OCI-M1 (cell line): ENCODE measurements around the gene BORCS8.
"Not testable (repeated sequence)": the region's sequence is repeated elsewhere in the genome, so short reads cannot be mapped to it uniquely, and the experiment has no call there.

Experiments used
- DNase-seq: peaks from one replicate; lab custom pipeline; 2025; lab: John Stamatoyannopoulos, UW

The BORCS8 gene

DNA sequence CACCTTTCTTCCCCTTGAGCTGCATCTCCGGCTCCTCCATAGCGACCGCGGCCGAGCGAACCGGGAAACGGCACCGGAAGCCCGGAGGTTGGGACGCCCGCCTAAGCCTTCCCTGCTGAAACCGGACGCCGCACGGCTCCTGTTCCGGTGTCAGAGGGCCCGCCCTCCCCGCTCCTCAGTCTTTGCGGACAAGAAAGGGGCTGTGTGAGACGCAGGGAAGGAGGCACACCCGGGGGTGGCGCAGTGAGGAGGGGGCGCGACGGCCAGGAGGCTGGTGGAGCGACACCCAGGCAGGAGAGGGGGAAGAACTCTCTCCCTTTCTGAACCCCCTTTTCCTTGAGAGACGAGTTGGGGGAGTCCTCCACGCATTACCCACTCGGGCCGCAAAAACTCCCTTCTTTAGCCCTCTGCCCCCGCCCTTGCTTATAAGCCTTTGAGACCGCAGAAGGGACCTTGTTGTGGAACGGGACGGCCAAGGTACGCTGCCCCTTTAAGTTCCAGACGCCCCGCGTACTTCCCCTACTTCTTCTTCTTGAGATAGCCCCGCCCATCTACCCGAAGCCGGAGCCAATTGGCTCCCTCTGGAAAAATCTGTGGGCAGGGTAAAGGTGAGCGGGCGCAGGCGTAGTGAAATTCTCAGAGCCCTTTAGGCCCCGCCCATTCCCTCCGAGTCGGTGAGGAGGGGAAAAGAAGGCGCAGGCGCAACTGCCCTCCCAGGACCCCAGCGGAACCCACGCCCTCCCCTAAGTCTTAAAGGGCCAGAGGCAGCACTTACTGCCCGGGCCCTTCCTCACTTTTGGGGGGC is at the start of gene BORCS8, which contains the start of gene RFXANK:
Gene BORCS8 (minus strand): TSS at position 75 of the 805 bp plus-strand sequence. CDS start 35 bp downstream, at position 40.
Gene RFXANK (plus strand): TSS at position 181 of the 805 bp plus-strand sequence. CDS start 1,689 bp downstream, outside the sequence.
- DNase-seq: peak; percentile 99

DNA sequence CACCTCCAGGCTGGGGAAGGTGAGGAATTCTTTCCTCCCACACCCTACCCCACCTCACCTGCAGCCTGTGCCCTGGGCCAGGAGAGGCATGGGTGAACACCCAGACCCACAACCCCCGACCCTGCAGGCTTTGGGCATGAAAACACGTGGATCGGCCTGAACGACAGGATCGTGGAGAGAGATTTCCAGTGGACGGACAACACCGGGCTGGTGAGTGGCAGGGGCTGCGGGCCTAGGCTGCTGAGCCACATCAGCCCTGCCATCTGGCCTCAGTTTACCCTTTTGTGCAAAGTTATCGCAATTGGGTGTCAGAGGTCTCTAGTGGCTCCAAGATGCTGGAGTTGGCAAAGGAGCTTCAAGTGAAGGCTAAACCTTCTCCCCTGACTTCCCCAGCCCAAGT is 48.5 kb upstream of the BORCS8 start:
- no peak for DNase-seq

DNA sequence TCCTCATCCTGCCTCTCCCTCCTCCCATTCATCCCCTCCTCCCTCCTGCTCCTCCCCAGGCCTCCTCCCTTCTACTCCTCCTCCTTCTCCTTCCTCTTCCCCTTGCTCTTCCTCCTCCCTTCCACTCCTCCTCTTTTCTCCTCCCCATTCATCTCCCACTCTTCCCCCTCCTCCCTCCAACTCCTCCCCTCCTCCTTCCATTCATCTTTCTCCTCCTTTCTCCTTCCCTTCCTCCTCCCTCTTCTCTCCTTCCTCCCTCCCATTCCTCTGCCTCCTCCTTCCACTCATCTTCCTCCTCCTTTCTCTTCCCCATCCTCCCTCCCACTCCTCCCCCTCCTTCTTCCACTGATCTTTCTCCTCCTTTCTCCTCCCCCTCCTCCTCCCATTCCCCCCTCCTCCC is 47.7 kb upstream of the BORCS8 start:
- DNase-seq: no peak

DNA sequence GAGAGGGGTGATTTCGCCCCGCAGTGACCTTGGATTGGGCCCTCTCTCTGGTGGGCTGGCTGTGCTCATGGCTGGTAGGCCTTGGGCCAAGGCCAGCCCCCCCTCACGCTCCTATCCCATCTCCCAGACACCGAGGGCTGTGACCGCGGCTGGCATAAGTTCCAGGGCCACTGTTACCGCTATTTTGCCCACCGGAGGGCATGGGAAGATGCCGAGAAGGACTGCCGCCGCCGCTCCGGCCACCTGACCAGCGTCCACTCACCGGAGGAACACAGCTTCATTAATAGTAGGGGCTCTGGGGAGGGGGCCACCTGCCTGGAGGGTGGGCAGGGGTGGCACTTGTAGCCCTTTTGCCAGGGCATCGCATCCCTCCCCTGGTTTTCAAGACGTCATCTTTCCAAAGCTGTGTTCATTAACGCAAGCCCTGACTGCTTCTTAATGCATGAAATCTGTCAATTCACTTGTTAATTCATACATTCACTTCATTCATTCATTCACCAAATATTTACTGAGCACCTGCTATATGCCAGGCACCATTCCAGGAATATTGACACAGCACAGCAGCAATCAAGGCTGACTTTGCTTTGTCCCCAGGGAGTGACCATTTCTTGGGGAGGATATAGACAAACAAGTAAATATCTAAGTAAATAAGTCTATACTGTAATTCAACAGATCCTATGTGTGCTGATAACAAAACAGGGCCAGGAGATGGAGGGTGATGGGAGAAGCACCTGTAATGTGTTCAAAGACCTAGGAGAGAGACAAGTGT is 46.4 kb upstream of the BORCS8 start:
- no peak for DNase-seq

DNA sequence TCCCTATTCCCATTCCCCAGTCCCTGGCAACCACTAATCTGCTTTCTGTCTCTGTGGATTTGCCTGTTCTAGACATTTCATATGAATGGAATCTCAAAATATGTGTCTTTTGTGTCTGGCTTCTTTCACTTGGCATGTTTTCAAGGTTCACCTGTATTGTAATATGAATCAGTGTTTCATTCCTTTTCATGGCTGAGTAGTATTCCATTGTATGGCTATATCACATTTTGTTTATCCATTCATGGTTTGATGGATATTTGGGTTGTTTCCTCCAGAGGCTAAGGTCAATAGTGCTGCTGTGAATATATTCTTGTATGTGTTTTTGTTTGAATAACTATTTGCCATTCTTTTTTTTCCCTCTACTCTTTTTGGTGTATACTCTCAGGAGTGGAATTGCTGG is 44.2 kb upstream of the BORCS8 start:
- DNase-seq: no peak

DNA sequence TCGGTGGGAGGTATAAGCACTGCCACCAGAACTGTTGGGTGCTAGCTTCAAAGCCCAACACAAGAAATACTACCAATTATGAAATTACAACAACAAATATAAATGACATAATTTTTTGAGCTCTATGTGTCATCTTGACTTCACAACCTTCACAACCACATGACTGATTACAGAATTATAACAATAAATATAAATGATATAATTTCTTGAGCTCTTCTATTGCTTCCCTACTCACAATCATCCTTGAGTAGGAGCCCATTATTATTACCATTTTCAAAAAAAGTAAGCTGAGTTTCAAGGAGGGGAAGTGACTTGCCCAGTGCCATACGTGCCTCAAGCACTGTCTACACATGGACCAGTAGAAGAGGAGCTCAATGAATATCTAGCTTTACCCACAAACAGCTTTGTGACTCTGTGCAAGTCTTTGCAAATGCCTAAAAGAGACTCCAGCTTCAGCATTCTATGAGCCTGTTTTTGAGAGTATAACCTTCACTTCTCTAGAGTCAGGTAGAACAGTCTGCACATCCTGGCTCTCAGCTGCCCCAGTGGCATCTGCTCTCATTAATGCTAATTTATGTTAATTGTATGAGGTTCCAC is 42.4 kb upstream of the BORCS8 start:
- no peak for DNase-seq

DNA sequence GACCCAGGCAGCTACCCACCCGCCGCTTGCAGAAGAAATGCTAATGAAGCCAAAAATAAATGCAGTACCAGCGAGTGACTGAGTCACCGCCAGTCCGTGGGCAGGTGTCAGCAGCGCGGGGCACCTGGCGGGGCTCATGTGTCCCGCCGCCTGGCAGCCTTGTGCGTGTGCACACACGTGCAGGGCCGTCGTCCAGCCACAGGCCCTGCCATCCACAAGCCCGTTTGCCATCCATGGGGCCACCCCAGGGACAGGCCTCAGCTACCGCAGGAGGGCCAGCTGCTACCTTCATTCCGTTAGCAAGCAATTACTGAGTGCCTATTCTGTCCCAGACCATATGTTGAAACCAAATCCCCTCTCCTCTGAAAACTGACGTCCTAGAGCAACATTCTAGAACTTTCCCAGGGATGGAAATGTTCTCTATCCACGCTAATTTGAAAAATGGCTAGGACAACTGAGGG is 40.3 kb upstream of the BORCS8 start:
- no peak for DNase-seq

DNA sequence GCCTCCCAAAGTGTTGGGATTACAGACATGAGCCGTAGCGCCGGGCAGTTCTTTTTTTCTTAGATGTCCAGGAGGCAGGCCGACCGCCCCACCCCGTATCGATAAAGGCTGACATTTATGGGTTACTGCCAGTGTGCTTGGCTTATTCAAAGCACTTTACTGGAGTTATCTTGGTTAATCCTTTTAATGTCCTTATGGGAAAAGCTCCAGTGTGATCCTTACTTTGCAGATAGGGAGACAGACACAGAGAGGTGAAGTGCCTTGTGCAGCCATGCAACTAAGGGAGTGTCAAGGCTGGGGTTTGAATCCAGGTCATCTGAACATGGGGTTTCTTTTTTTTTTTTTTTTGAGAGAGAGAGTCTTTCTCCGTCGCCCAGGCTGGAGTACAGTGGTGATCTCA is 39.0 kb upstream of the BORCS8 start:
- DNase-seq: no peak

DNA sequence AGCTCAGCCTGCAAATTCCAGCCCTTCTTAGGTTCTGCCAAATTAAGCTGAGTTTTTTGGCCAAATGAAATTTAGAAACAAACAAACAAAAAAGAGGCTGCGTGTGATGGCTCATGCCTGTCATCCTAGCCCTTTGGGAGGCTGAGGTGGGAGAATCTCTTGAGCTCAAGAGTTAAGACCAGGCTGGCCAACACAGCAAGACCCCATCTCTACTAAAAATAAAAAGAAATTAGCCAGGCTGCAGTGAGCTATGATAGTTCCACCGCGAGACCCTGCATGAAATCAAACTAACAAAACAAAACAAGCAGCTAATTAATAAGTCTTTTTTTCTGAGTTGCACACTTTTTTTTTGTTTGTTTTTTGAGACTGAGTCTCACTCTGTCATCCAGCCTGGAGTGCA is 37.7 kb upstream of the BORCS8 start:
- no peak for DNase-seq

DNA sequence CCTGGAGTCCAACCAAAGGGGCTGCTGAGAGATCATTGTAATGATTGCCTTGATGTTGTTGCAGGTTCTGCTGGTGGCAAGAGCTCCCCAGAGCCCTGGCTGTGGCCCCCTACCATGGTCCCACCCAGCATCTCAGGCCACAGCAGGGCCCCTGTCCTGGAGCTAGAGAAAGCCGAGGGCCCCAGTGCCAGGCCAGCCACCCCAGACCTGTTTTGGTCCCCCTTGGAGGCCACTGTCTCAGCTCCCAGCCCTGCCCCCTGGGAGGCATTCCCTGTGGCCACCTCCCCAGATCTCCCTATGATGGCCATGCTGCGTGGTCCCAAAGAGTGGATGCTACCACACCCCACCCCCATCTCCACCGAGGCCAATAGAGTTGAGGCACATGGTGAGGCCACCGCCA is 35.3 kb upstream of the BORCS8 start:
- no peak for DNase-seq

DNA sequence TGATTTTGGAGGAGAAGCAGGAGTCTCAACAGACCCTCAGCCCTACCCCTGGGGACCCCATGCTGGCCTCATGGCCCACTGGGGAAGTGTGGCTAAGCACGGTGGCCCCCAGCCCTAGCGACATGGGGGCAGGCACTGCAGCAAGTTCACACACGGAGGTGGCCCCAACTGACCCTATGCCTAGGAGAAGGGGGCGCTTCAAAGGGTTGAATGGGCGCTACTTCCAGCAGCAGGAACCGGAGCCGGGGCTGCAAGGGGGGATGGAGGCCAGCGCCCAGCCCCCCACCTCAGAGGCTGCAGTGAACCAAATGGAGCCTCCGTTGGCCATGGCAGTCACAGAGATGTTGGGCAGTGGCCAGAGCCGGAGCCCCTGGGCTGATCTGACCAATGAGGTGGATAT is 34.7 kb upstream of the BORCS8 start:
- DNase-seq: no peak

DNA sequence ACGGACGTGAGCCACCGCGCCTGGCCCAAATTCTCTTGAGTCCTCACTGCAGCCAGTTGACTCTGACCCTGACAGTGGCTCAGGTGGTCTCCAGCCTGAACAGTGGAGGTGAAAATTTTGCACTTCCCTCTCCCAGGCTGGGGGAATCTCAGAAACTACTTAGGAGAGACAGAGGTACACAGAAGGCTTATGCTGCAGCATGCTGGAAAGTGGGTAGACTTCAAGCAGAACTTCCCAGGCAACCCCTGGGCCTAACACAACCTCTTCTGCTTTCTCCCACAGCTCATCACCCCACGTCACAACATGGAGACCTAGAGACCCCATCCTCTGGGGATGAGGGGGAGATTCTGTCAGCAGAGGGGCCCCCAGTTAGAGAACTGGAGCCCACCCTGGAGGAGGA is 34.3 kb upstream of the BORCS8 start:
- DNase-seq: no peak

DNA sequence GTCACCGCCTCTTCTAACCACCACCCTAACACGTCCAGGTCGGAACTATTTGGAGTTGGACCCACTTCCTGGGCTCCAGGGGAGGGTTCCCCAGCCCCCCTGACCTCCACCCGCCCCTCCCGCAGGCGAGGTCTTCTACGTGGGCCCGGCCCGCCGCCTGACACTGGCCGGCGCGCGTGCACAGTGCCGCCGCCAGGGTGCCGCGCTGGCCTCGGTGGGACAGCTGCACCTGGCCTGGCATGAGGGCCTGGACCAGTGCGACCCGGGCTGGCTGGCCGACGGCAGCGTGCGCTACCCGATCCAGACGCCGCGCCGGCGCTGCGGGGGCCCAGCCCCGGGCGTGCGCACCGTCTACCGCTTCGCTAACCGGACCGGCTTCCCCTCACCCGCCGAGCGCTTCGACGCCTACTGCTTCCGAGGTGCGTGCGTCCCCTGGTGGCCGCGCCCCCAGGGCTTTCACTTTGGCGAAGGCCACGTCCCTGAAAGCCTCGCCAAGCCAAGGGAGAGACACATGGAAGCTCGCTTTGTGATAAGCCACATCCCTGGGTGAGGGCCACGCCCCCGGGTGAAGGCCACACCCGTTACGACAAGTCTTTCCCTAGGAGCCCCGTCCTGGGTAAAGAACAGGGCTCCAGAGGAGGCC is 33.0 kb upstream of the BORCS8 start:
- peak; percentile 96 for DNase-seq

DNA sequence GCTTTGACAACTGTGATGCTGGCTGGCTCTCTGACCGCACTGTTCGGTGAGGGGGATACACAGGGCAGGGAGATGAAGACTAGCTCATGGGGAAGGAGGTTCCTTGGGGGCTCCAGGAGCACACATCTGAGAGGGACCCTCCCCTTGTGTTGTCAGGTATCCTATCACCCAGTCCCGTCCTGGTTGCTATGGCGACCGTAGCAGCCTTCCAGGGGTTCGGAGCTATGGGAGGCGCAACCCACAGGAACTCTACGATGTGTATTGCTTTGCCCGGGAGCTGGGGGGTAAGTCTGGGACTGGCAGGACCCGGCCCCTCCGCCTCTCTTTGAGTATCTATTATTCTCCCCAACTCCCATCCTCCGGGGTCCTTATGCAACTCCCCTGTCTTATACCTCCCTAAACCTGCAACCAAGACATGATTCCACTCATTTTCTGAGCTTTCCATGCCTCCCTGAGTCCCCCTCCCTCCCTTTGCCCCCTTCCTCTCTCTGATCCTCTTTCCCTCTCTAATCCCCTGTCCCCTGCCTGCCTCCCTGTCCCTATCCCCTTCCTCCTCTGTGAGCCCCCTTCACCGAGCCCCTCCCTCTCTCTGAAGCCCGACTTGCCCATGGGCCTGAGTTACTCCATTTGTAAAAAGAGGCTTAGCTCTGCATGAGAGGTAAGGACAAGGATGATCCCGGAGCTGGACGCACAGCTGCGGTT is 32.3 kb upstream of the BORCS8 start:
- DNase-seq: no peak

DNA sequence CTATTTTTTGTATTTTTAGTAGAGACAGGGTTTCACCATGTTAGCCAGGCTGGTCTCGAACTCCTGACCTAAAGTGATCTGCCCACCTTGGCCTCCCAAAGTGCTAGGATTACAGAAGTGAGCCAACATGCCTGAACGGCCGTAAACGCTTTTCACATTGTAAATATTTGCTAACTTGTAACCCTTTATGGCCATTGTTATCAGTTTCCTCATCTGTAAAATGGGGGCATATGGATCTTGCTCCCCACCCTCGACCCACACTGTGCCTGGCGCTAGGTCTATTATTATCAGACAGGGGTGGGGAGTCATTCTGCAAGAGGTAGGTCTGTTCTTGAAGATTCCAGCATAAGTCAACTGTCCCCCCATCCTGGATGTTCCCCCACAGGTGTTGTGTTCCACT is 31.7 kb upstream of the BORCS8 start:
- no peak for DNase-seq

DNA sequence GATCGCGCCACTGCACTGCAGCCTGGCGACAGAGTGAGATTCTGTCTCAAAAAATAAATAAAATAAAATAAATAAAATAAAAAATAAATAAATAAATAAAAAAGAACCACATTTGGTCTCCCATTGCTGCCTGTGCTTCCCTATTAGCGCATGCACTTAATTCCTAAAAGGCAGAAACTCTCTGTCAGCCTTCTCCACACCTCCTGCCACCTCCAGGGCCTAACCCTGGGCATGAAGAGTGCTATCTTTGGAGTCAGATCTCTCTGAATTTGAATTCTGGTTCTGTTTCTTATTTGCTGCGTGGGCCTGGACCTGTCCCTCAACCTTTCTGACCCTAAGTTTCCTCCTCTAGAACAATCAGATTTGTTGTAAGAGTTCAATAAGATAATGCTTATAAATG is 31.1 kb upstream of the BORCS8 start:
- DNase-seq: no peak

DNA sequence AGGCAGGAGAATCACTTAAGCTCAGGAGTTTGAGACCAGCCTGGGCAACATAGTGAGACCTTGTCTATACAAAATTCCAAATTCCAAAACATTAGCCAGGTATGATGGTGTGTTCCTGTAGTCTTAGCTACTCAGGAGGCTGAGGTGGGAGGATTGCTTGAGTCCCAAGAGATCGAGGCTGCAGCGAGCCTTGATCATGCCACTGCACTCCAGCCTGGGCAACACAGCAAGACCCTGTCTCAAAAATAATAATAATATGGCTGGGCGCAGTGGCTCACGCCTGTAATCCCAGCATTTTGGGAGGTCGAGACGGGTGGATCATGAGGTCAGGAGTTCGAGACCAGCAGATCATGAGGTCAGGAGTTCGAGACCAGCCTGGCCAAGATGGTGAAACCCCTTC is 29.0 kb upstream of the BORCS8 start:
- DNase-seq: not testable (repeated sequence)

DNA sequence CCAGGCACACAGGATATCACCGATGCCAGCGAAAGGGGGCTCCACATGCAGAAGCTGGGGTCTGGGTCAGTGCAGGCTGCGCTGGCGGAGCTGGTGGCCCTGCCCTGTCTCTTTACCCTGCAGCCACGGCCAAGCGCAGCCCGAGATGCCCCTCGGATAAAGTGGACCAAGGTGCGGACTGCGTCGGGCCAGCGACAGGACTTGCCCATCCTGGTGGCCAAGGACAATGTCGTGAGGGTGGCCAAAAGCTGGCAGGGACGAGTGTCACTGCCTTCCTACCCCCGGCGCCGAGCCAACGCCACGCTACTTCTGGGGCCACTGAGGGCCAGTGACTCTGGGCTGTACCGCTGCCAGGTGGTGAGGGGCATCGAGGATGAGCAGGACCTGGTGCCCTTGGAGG is 27.0 kb upstream of the BORCS8 start:
- DNase-seq: no peak

DNA sequence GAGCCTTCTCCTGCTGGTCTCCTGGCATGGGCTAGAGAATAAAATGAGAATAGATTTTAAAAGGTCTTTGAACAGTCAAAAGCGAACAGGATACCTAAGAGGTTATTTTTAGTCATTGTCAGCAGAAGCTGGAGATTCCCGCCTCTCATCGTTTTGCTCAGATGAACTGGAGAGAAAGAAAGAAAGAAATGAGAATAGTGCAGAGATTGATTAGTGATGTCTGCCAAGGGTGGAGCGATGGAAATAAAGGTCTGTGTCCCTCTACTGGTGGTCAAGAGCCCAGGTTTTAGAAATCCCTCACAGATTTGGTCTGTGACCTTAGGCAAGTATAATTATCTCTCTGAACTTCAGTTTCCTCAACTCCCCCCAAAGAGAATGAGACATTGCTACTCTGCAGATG is 25.1 kb upstream of the BORCS8 start:
- DNase-seq: peak; percentile 75

DNA sequence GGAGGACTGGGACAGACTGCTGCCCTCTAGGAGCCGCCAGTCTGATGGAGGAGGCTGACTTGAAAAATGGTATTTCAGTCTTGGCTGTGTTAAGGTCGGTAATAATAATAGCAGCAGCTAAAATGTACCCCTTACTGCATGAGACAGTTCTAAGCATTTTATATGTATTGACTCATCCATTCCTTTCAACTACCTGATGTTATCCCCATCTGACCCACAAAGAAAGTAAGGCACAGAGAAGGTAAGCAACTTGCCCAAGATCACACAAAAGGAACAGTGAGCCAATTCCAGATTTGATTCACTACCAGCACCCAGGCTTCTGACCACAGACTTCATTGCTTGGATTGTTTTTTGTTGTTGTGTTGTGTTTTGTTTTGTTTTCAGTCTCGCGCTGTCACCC is 23.8 kb upstream of the BORCS8 start:
- DNase-seq: no peak

DNA sequence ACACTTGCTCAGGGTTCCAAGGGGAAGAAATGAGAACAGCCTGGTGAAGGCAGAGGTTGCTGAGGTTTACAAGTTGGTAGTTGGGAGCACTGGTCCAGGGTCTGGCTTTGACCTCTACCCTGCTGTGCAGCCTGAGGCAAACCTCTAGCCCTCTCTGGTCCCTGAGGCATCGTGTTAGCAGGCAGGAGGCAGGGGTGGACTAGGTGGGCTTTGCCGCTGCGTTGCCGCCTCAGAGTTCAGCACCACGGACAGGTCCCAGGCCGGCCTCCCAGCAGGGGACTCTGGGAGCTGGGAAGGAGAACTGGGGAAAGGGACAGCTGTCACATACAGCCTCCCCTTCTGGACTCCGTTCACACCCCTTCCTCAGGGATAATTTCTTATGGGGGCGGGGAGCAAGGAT is 22.9 kb upstream of the BORCS8 start:
- peak; percentile 80 for DNase-seq

DNA sequence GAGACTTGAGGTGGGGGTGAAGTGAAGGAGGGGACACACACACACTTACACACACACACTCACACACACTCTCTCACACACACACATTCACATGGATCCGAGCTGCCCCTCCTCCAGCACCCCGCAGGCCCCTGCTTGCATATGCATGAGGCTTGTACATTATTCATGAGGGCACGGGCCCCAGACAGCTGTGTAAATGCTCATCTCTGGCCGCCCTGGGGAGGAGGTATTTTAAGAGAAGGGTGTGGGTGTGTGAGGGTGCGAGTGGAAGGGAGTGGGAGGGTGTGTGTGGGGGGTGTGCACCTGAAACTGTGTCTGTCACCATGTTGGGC is 22.2 kb upstream of the BORCS8 start:
- DNase-seq: no peak
